Right cardiac atrium (tissue), 5 donors: ENCODE measurements around the gene IFTAP. TPM values are rescaled to one million over a fixed set of nuclear protein-coding genes. Genes with fewer than 3 reads are reported as not detected.

Experiments
- ATAC-seq, 2 donors: fragments of 200-7000 bp; cut with Tn5 transposase; one replicate each; pipeline versions ENCODE4 v1.8.0 to v1.9.1; 2020; ENCODE audit warnings: moderate library complexity in 2 of 2, mild to moderate bottlenecking in 1 of 2
- DNase-seq, 3 donors: peaks; one replicate each; pipeline ENCODE4 v3.0.0-alpha.2; 2020
- H3K27ac ChIP-seq: one replicate; pipeline ENCODE4 v1.5.1; 2013; ENCODE audit warnings: mild to moderate bottlenecking, low read length, control low read depth, moderate library complexity
- H3K27me3 ChIP-seq: one replicate; pipeline ENCODE4 v1.6.1; 2013; ENCODE audit not compliant: control insufficient read depth, insufficient read depth
- H3K4me1 ChIP-seq: one replicate; pipeline ENCODE4 v1.6.1; 2013; ENCODE audit warnings: low read length; ENCODE audit not compliant: control insufficient read depth, insufficient read depth
- H3K4me3 ChIP-seq: one replicate; pipeline ENCODE4 v1.5.1; 2013; ENCODE audit warnings: low read length, control low read depth
- H3K9me3 ChIP-seq: one replicate; pipeline ENCODE4 v1.6.1; 2013; ENCODE audit warnings: low read length; ENCODE audit not compliant: control insufficient read depth
- WGBS: extraction: QIAGEN DNeasy Blood & Tissue Kit; methylation state at CpG from one replicate; pipeline ENCODE4 v1.1.7; 2013; 5-methylcytosine and 5-hydroxymethylcytosine counted together
- intact Hi-C, 4 donors: fragments of 100-400 bp; cut with DNase I; formaldehyde crosslinking; loops; one replicate each; pipeline versions ENCODE4 v1.11.0 to v1.14.0; 2022 to 2023
- polyA plus RNA-seq: library from polyadenylated mRNA; stranded (reverse); fragments of 200-250 nt; gene quantifications from one replicate; pipeline ENCODE4 v1.2.3, GENCODE V29; 2013
- total RNA-seq, 4 donors: library from RNA; stranded (reverse); fragmentation: NEBNext Ultra II Directional; extraction: Animal tissue kit (Norgen Biotek cat#: 25700); gene quantifications; one replicate each; pipeline ENCODE4 v1.2.1, GENCODE V29; 2021
- donor health status: healthy with polysubstance abuse.
- donor health status: DM: no; HTN: yes; CAD: no.
- donor health status: DM: no; HTN: no; CAD: no.
- donor health status: DM: no; HTN: yes; CAD: no; lungs with severe emphysema.
- donor health status: DM: yes; HTN: yes; CAD: no.

The IFTAP gene
- total and polyA plus RNA-seq, 5 donors, result 28.3 to 89.2 (median 40.0) TPM

GRCh38 chr11:36598051-36598450, 3.7 kb downstream of the IFTAP start, which contains the start of gene RAG2:
RAG2 (minus strand) TSS chr11:36598236; CDS start chr11:36594168, 4,068 bp downstream.
- H3K27me3 ChIP-seq, result no peaks in the 10 kb centered on the region
- no peak for ATAC-seq
- WGBS, result 90% methylated on average over 2 of the region's 2 CpGs

GRCh38 chr11:36600180-36600579, 5.9 kb downstream of the IFTAP start:
- intact Hi-C loops, result no loop called here
- Histone ChIP-seq H3K27me3 (no peaks in the 10 kb centered on the region), H3K27ac (no peak overlapping the region), H3K9me3 (no peaks in the 10 kb centered on the region), H3K4me1 (no peaks in the 10 kb centered on the region), H3K4me3 (no peak overlapping the region)
- WGBS, result 89% methylated on average over 7 of the region's 7 CpGs
- ATAC-seq (no peak), DNase-seq (no peak)

More at GRCh38 chr11:36598051-36598450, 3.7 kb downstream of the IFTAP start, which contains the start of gene RAG2:
- no peaks in the 10 kb centered on the region for H3K4me1 ChIP-seq
- DNase-seq, result no peak
- no peak within 1 kb of the TSS for H3K4me3 ChIP-seq
- no peak within 1 kb of the TSS for H3K27ac ChIP-seq
- no peaks in the 10 kb centered on the region for H3K9me3 ChIP-seq
- intact Hi-C loops, result no loop called here

- H3K4me3 ChIP-seq, result no peak overlapping the region
- H3K4me1 ChIP-seq, result no peaks in the 10 kb centered on the region
- intact Hi-C loops, result no loop called here
- WGBS, result 71% methylated on average over 2 of the region's 2 CpGs
- DNase-seq (no peak), ATAC-seq (no peak)
- no peaks in the 10 kb centered on the region for H3K27me3 ChIP-seq
- H3K9me3 ChIP-seq, result no peaks in the 10 kb centered on the region
- H3K27ac ChIP-seq, result no peak overlapping the region
These were observed 6.9 kb downstream of the IFTAP start for GRCh38 chr11:36601155-36601554.

GRCh38 chr11:36602135-36602534, 7.8 kb downstream of the IFTAP start:
- ATAC-seq (no peak), DNase-seq (no peak)
- Histone ChIP-seq H3K4me3 (no peak overlapping the region), H3K9me3 (no peaks in the 10 kb centered on the region), H3K27ac (no peak overlapping the region), H3K4me1 (no peaks in the 10 kb centered on the region), H3K27me3 (no peaks in the 10 kb centered on the region)
- intact Hi-C loops, result no loop called here

GRCh38 chr11:36605221-36606216, 11.2 kb downstream of the IFTAP start:
- WGBS, result 80% methylated on average over 6 of the region's 6 CpGs
- ATAC-seq, result no peak
- intact Hi-C loops, result no loop called here

GRCh38 chr11:36608491-36609199, 14.3 kb downstream of the IFTAP start:
- DNase-seq, result no peak
- no peaks in the 10 kb centered on the region for H3K9me3 ChIP-seq
- intact Hi-C loops, result no loop called here

More at GRCh38 chr11:36605221-36606216, 11.2 kb downstream of the IFTAP start:
- no peak overlapping the region for H3K4me3 ChIP-seq
- DNase-seq, result no peak
- H3K27ac ChIP-seq, result no peak overlapping the region
- no peaks in the 10 kb centered on the region for H3K27me3 ChIP-seq
- H3K9me3 ChIP-seq, result no peaks in the 10 kb centered on the region
- no peaks in the 10 kb centered on the region for H3K4me1 ChIP-seq

GRCh38 chr11:36609383-36609782, 15.1 kb downstream of the IFTAP start:
- Histone ChIP-seq H3K27ac (no peak overlapping the region), H3K4me1 (no peaks in the 10 kb centered on the region), H3K27me3 (no peaks in the 10 kb centered on the region), H3K4me3 (no peak overlapping the region), H3K9me3 (no peaks in the 10 kb centered on the region)
- intact Hi-C loops, result no loop called here
- ATAC-seq (no peak), DNase-seq (no peak)
- 52% methylated on average over 2 of the region's 2 CpGs for WGBS

More at GRCh38 chr11:36608491-36609199, 14.3 kb downstream of the IFTAP start:
- WGBS, result 87% methylated on average over 1 of the region's 1 CpG
- no peak overlapping the region for H3K4me3 ChIP-seq
- no peaks in the 10 kb centered on the region for H3K4me1 ChIP-seq
- ATAC-seq, result no peak
- H3K27me3 ChIP-seq, result no peaks in the 10 kb centered on the region
- no peak overlapping the region for H3K27ac ChIP-seq

GRCh38 chr11:36615826-36616225, 21.5 kb downstream of the IFTAP start:
- H3K4me3 ChIP-seq, result no peak overlapping the region
- ATAC-seq (no peak), DNase-seq (no peak)
- no peaks in the 10 kb centered on the region for H3K27me3 ChIP-seq
- H3K9me3 ChIP-seq, result no peaks in the 10 kb centered on the region
- intact Hi-C loops, result no loop called here
- H3K4me1 ChIP-seq, result peaks cover 3% of the 10 kb centered on the region
- 82% methylated on average over 3 of the region's 3 CpGs for WGBS
- H3K27ac ChIP-seq, result no peak overlapping the region

- Histone ChIP-seq H3K27me3 (no peaks in the 10 kb centered on the region), H3K4me3 (no peak overlapping the region), H3K27ac (no peak overlapping the region), H3K4me1 (peaks cover 3% of the 10 kb centered on the region), H3K9me3 (no peaks in the 10 kb centered on the region)
- DNase-seq (no peak), ATAC-seq (no peak)
- intact Hi-C loops, result no loop called here
- WGBS, result 84% methylated on average over 6 of the region's 6 CpGs
These were observed 23.5 kb downstream of the IFTAP start for GRCh38 chr11:36617543-36618362.

GRCh38 chr11:36618363-36619047, 24.2 kb downstream of the IFTAP start:
- Histone ChIP-seq H3K9me3 (no peaks in the 10 kb centered on the region), H3K27me3 (no peaks in the 10 kb centered on the region), H3K4me1 (peaks cover 3% of the 10 kb centered on the region), H3K27ac (no peak overlapping the region), H3K4me3 (no peak overlapping the region)
- 67% methylated on average over 3 of the region's 3 CpGs for WGBS
- no peak for ATAC-seq
- DNase-seq, result no peak
- intact Hi-C loops, result no loop called here
